HG03442 (cell line): Measurements from ENCODE around the gene ATP13A2.

Experiments used
- ATAC-seq: cut with Tn5 transposase; IDR thresholded peaks from one replicate; pipeline ENCODE4 v1.9.1; 2021; ENCODE audit warnings: mild to moderate bottlenecking, moderate library complexity; ENCODE audit not compliant: unreplicated experiment

The ATP13A2 gene

GRCh38 chr1:17030206-17030605 lies 18.5 kb upstream of the ATP13A2 start:
- no peak for ATAC-seq

DNA sequence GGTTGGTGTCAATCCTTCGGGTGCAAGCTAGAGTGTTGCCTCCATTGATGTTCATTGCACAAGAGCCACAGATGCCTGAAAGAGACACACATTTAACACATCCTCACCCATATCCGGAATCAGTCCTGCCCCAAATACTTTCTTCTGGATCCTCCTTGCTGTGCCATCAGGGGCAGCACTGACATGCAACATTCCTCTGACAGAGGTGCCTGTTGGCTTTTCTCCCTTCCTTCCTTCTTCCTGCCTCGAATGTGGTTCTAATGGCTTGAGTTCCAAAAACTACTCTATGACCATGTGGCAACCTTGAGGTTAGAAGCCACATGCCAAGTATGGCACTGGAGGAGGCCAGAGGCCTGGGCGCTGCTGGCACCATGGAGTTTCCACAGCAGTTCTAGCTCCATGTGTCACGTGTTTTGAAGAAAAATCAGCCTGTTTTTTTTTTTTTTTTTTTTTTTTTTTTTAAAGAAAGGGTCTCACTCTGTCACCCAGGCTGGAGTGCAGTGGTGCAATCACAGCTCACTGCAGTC lies 17.0 kb upstream of the ATP13A2 start:
- ATAC-seq: no peak

DNA sequence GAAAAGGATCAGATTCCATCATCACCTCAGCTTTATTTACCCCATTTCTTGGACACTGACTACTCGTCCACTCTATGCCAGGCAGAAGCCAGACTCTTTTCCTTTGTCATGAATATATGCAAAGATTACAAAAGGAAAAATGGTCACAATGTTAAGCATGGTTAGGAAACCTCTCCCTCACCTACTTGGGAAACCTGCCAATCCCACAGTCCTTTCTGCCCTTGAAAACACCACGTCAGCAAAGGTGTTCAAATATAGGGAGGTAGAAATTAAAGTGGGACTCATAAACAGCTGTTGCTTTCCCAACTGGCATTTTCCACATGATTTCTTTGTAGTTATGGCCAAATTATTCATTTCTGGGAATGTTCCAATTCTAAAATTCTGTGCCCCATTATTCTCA lies 16.2 kb upstream of the ATP13A2 start:
- no peak for ATAC-seq

- no peak for ATAC-seq
These were observed 15.7 kb upstream of the ATP13A2 start for GRCh38 chr1:17027403-17027802.

DNA sequence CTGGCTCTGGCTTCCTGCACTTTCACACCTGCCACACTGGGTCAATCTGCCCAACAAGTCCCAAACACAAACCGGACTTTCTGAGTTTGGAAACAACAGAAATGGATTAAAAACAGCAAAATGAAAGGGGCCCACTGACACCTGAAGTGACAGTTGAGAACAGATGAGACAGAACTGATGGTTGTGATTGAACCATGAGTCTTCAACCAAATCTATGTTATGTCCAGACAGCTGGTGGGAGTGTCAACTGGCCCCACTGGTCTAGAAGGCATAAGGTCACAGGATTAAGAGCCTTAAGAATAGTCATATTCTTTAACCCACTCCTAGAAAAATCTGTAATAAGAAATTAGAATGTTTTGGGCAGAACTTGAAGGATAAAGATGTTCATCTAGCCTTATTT lies 13.0 kb upstream of the ATP13A2 start:
- no peak for ATAC-seq

DNA sequence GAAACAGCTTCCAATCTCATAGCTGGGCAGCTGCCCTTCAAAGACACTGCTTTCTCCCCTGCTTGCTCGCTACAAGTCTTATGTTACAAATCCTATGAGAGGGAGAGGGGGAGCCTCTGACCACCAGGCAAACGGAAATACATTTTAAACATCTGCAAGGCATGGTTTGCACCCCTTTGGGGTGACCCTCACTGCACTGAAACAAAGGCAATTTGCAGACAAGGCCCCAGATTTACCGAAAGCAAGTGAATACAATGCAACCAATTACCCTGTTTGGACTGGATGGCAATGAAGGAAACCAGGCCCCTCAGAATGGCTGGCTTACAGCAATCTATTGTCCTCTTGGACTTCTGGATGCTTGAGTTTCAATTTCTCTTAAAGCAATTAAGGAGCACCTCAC lies 11.8 kb upstream of the ATP13A2 start:
- ATAC-seq: no peak

- ATAC-seq: peak; percentile 43
These were observed 11.4 kb upstream of the ATP13A2 start for GRCh38 chr1:17023102-17023501.

GRCh38 chr1:17021896-17022295 lies 10.2 kb upstream of the ATP13A2 start:
- no peak for ATAC-seq

DNA sequence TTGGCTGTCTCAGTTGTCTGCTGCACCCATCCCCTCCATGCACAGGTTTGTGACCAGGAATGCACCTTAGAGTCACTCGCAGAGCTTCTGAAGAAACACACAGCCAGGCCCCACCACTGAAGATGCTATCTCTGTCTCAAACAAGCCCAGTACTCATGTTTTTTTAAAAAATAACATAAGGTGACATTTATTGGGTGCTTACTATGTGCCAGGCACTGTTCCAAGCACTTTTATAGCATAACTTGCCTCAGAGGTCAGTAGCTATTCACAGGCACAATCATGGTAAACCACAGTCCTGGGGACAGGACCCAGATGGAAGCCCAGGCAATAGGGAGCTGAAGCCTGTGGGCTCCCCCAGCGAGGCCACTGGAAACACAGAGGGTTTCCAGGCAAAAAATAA lies 8.8 kb upstream of the ATP13A2 start:
- ATAC-seq: no peak

DNA sequence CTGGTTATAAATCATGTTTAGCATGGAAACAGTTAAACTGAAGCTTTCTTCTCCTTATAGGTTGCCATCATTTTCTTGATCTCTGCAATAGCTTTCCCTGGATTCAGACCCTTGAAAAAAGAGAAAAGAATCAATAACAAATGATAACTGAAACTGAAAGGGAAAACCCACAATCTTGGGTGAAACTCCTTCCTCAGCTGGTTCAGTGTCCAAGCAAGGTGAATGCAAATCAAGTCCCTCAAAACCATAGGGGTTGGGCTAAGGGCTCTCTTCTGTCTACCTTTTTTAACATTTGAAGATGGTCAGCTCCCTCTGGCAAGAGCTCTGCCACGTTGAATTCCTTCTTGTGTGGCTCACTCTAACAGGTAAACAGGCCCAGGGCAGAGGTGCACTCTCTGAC lies 7.1 kb upstream of the ATP13A2 start:
- no peak for ATAC-seq

GRCh38 chr1:17017435-17017834 lies 5.7 kb upstream of the ATP13A2 start:
- no peak for ATAC-seq

- ATAC-seq: no peak
These were observed 4.6 kb upstream of the ATP13A2 start for GRCh38 chr1:17016317-17016661.

DNA sequence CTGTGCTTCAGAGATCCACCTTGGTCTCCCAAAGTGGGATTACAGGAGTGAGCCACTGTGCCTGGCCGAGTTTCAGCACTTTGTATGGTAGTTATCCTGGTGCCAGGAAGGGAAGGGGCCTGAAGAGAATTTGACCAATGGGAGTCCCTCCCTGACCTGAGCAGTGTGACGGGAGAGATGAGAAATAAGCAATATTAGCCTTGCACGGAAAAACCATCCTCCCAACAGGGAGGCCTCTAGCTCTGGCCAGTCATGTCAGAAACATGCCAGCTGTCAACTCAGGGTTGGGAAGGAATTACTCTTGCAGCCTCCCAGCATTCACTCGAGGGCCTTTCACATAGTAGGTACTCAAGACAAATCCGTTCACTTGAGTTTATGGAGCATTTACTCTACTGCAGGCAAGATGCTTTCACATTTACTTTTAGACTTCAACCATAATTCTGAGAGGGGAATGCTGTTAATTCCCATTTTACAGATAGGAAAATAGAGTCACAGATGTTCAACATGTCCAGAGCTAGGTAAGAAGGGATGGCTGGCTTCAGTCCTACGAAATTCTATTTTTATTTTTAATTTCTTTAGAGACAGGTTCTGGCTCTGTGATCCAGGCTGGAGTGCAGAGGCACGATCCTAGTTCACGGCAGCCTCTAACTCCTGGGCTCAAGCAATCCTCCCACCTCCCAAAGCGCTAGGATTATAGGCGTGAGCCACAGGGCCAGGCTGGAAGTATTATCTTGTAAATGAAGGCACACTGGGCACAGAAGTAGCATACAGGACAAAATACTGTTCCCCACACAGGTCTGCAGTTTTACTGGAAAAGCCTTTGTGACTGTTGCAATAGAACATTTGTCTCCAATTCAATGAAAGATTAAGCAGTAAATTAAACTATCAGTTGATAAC lies 3.2 kb upstream of the ATP13A2 start:
- ATAC-seq: no peak

DNA sequence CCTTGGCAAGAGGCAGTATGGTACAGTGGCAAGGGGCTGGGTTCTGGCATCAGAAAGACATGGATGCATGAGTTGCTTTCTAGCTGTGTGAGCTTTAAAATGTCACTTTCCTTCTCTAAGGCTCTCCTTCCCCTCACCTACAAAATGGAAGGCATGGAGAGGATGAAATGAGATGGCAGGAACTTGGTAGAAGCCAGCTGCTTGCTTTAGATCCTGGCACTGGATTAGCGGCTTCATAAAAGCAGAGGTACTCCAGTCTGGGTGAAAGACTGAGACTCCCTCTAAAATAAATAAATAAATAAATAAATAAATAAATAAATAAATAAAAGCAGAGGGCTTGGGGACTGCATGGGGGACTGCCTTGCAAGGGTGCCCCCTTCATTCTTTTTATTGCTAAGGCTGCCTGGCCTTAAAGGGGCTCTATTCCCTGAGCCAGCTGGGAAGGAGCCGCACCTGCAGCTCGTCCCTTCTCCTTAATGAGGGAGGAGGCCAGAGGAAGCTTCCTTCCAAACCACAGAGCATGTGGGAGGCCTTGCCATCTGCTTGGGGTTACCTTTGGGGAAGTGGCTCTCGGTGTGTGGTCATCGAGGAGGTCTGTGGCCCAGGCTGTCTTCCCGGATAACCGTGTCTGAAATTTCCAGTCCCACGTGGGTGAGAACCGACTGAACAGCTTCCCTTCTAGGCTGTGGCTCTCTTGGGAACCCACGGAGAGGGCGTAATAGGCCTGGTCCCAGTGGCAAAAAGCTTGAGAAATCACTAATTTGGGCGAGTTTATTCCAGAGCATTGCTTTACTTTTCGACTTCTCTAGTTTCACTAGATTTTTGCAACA lies 2.0 kb upstream of the ATP13A2 start:
- ATAC-seq: no peak

- no peak for ATAC-seq
These were observed 1.2 kb upstream of the ATP13A2 start for GRCh38 chr1:17012775-17013490.

DNA sequence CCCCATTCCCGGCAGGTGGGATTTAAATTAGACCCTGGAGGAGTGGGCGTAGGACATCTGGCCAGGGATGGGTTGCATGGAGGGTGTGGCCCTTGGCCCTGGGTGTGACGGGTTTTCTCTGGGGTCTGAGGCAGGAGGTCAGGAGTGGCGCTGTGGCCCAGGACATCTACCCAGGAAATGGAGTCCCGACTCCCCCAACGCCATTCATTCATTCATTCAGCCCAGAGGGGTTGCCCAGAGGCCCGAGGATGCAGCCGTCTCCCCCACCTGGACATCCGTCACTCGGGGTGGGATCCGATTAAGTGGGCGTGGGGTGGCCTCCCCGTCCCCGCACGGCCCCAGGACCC lies 663 bp downstream of the ATP13A2 start:
- no peak for ATAC-seq

- ATAC-seq: no peak
These were observed 2.0 kb downstream of the ATP13A2 start for GRCh38 chr1:17009706-17010105.

- ATAC-seq: no peak
These were observed 3.4 kb downstream of the ATP13A2 start for GRCh38 chr1:17008208-17008855.

DNA sequence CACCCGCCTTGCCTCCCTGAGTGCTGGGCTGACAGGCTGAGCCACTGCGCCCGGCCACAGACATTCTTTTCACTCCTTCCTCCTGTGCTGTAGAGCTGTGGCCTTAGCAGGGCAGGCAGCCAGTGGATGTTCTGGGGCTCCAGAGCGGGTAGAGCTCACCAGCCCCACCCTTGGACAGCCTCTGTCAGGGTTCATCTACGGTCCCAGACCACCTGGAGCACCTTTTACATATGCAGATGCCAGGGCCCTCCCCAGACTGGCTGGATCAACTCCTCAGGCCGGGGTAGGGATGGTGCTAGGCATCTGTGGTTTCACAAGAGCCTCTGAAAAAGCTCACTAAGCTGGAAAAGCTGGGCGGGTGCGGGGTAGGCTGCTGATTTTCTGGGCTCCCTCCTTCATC lies 4.6 kb downstream of the ATP13A2 start:
- no peak for ATAC-seq

- no peak for ATAC-seq
These were observed 6.4 kb downstream of the ATP13A2 start for GRCh38 chr1:17005365-17005740.
